ENCODE measurements around the gene EML3.
"Not testable (repeated sequence)": the region's sequence is repeated elsewhere in the genome, so short reads cannot be mapped to it uniquely, and the experiment has no call there.

The EML3 gene

DNA sequence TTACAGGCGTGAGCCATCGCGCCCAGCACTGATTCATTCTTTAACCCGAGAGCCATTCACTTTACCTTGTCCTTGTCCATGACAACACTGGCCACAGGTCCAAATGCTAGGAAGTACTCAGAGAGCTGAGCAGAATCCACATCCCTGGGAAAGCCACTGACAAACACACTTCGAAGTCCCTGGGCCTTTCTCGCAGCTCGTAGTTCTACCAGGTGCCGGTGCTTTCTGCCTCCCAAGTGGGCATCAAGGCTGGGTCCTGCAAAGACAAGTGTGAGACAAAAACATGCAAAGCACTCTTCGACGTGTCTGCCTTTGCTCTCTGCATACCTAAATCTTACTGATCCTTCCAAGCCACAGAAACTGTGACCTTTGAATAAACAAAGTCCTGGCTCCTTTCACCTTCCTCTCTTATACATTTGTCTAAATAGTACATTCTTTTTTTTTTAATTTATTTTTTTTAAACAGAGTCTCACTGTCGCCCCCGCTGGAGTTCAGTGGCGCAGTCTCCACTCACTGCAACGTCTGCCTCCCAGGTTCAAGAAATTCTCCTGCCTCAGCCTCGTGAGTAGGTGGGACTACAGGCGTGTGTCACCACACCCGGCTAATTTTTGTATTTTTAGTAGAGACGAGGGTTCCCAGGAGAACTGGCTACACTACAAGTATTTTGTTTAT is 23.5 kb downstream of the EML3 start:
- Histone ChIP-seq H3K9ac (ENCODE audit: low read length in 5 of 5) (no peak overlapping the region), H3K36me3 (ENCODE audit: control insufficient read depth in 5 of 5, insufficient read depth in 5 of 5, low read length in 5 of 5) (peaks cover 10 to 40% (median 28%) of the 10 kb centered on the region in 5 donors), H3K4me1 (ENCODE audit: control insufficient read depth in 5 of 5, insufficient read depth in 5 of 5, low read length in 5 of 5) (peaks cover 2 to 38% (median 31%) of the 10 kb centered on the region in 5 donors), H3K27me3 (ENCODE audit: control insufficient read depth in 5 of 5, insufficient read depth in 4 of 5, low read length in 5 of 5) (no peaks in the 10 kb centered on the region), H3K4me3 (ENCODE audit: low read depth in 1 of 5, low read length in 5 of 5) (no peak overlapping the region), H3K9me3 (ENCODE audit: control insufficient read depth in 5 of 5, low read length in 5 of 5) (no peaks in the 10 kb centered on the region), H3K27ac (ENCODE audit: low read depth, low read length) (no peak overlapping the region)

DNA sequence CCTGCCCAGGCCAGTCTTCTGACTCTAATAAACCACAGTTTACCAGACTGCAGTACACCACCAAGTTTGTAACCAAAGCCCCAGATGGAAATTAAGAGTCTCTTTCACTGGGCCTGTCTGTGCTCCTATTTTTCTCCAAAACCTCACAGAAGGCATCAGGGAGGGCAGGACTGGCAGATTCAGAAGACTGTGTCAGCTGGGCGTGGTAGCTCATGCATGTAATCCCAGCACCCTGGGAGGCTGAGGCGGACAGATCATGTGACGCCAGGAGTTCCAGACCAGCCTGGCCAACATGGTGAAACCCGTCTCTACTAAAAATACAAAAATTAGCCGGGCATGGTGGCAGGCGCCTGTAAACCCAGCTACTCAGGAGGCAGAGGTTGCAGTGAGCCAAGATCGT is 27.2 kb downstream of the EML3 start:
- H3K9ac ChIP-seq (ENCODE audit: low read length in 5 of 5), result not testable (repeated sequence)

DNA sequence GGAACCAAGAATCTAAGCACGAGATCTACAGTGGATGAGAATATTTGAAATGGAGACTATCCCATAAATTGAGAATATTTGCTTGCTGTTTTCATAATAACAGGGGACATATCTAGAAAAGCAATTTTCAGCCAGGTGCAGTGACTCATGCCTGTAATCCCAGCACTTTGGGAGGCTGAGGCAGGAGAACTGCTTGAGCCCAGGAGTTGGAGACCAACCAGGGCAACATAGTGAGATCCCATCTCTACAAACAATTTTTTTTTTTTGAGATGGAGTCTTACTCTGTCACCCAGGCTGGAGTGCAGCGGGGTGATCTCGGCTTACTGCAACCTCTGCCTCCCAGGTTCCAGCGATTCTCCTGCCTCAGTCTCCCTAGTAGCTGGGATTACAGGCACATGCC is 30.8 kb downstream of the EML3 start:
- H3K9ac ChIP-seq (ENCODE audit: low read length in 5 of 5); H3K27me3 ChIP-seq (ENCODE audit: control insufficient read depth in 5 of 5, insufficient read depth in 4 of 5, low read length in 5 of 5); H3K9me3 ChIP-seq (ENCODE audit: control insufficient read depth in 5 of 5, low read length in 5 of 5); H3K4me3 ChIP-seq (ENCODE audit: low read depth in 1 of 5, low read length in 5 of 5); H3K27ac ChIP-seq (ENCODE audit: low read depth, low read length): not testable (repeated sequence)
- Histone ChIP-seq H3K4me1 (ENCODE audit: control insufficient read depth in 5 of 5, insufficient read depth in 5 of 5, low read length in 5 of 5) (peaks cover 0 to 15% (median 7%) of the 10 kb centered on the region in 5 donors), H3K36me3 (ENCODE audit: control insufficient read depth in 5 of 5, insufficient read depth in 5 of 5, low read length in 5 of 5) (peaks cover 11 to 59% (median 28%) of the 10 kb centered on the region in 5 donors)

More for the DNA sequence above, 27.2 kb downstream of the EML3 start:
- not testable (repeated sequence) for H3K4me3 ChIP-seq (ENCODE audit: low read depth in 1 of 5, low read length in 5 of 5); H3K27me3 ChIP-seq (ENCODE audit: control insufficient read depth in 5 of 5, insufficient read depth in 4 of 5, low read length in 5 of 5); H3K27ac ChIP-seq (ENCODE audit: low read depth, low read length); H3K4me1 ChIP-seq (ENCODE audit: control insufficient read depth in 5 of 5, insufficient read depth in 5 of 5, low read length in 5 of 5); H3K9me3 ChIP-seq (ENCODE audit: control insufficient read depth in 5 of 5, low read length in 5 of 5)
- H3K36me3 ChIP-seq (ENCODE audit: control insufficient read depth in 5 of 5, insufficient read depth in 5 of 5, low read length in 5 of 5), result peaks cover 14 to 57% (median 32%) of the 10 kb centered on the region in 5 donors

- Histone ChIP-seq H3K4me3 (ENCODE audit: low read depth in 1 of 5, low read length in 5 of 5) (no peak overlapping the region), H3K9me3 (ENCODE audit: control insufficient read depth in 5 of 5, low read length in 5 of 5) (no peaks in the 10 kb centered on the region), H3K36me3 (ENCODE audit: control insufficient read depth in 5 of 5, insufficient read depth in 5 of 5, low read length in 5 of 5) (peaks cover 9 to 62% (median 34%) of the 10 kb centered on the region in 5 donors), H3K4me1 (ENCODE audit: control insufficient read depth in 5 of 5, insufficient read depth in 5 of 5, low read length in 5 of 5) (peaks cover 0 to 21% (median 13%) of the 10 kb centered on the region in 5 donors), H3K9ac (ENCODE audit: low read length in 5 of 5) (no peak overlapping the region), H3K27ac (ENCODE audit: low read depth, low read length) (no peak overlapping the region), H3K27me3 (ENCODE audit: control insufficient read depth in 5 of 5, insufficient read depth in 4 of 5, low read length in 5 of 5) (no peaks in the 10 kb centered on the region)
These were observed 31.4 kb downstream of the EML3 start for GRCh38 chr11:62580959-62581715.

- Histone ChIP-seq H3K4me1 (ENCODE audit: control insufficient read depth in 5 of 5, insufficient read depth in 5 of 5, low read length in 5 of 5) (peaks cover 0 to 40% (median 32%) of the 10 kb centered on the region in 5 donors), H3K9me3 (ENCODE audit: control insufficient read depth in 5 of 5, low read length in 5 of 5) (no peaks in the 10 kb centered on the region), H3K9ac (ENCODE audit: low read length in 5 of 5) (no peak overlapping the region), H3K36me3 (ENCODE audit: control insufficient read depth in 5 of 5, insufficient read depth in 5 of 5, low read length in 5 of 5) (peaks cover 7 to 53% (median 32%) of the 10 kb centered on the region in 5 donors), H3K27ac (ENCODE audit: low read depth, low read length) (peak overlapping the region; percentile 100), H3K4me3 (ENCODE audit: low read depth in 1 of 5, low read length in 5 of 5) (no peak overlapping the region), H3K27me3 (ENCODE audit: control insufficient read depth in 5 of 5, insufficient read depth in 4 of 5, low read length in 5 of 5) (no peaks in the 10 kb centered on the region)
These were observed 33.3 kb downstream of the EML3 start for GRCh38 chr11:62579252-62579651.

GRCh38 chr11:62578541-62578940 is 34.0 kb downstream of the EML3 start:
- Histone ChIP-seq H3K4me3 (ENCODE audit: low read depth in 1 of 5, low read length in 5 of 5) (no peak overlapping the region), H3K36me3 (ENCODE audit: control insufficient read depth in 5 of 5, insufficient read depth in 5 of 5, low read length in 5 of 5) (peaks cover 4 to 49% (median 32%) of the 10 kb centered on the region in 5 donors), H3K9me3 (ENCODE audit: control insufficient read depth in 5 of 5, low read length in 5 of 5) (no peaks in the 10 kb centered on the region), H3K27ac (ENCODE audit: low read depth, low read length) (peak overlapping the region; percentile 100), H3K27me3 (ENCODE audit: control insufficient read depth in 5 of 5, insufficient read depth in 4 of 5, low read length in 5 of 5) (no peaks in the 10 kb centered on the region), H3K9ac (ENCODE audit: low read length in 5 of 5) (no peak overlapping the region), H3K4me1 (ENCODE audit: control insufficient read depth in 5 of 5, insufficient read depth in 5 of 5, low read length in 5 of 5) (peaks cover 2 to 41% (median 34%) of the 10 kb centered on the region in 5 donors)

DNA sequence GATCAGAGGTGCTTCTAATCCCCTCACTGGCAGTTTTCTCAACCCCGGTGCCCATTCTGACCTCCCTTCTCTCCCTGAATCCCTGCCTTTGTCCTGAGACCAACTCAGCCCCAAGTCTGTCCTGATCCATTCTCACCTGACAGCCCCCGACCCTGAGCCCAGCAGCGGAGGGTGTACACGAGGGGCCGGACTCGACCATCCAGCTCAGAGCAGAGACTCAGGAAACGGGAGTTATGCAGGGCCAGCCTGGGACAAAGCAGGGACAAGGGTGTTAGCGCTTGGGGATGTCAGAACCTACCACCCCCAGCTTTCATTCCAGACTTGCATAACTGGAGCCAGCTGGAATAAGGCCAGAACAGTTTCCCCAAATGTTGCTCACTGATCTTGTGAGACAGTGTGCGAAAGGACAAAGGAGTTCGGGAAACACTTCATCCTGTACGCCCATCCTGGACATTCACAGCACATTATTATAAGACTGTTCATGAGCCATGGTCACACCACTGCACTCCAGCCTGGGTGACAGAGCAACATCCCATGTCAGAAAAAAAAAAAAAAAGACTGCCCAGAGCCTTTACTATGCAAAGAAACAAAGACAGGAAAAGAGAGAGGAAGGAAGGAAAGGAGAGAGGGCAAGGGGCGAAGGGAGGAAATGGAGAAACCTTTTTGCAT is 35.4 kb downstream of the EML3 start:
- Histone ChIP-seq H3K9me3 (ENCODE audit: control insufficient read depth in 5 of 5, low read length in 5 of 5) (no peaks in the 10 kb centered on the region), H3K9ac (ENCODE audit: low read length in 5 of 5) (peak overlapping the region in 4 of 5 donors; percentile 48 to 89 (median 72)), H3K27ac (ENCODE audit: low read depth, low read length) (peak overlapping the region; percentile 100), H3K27me3 (ENCODE audit: control insufficient read depth in 5 of 5, insufficient read depth in 4 of 5, low read length in 5 of 5) (no peaks in the 10 kb centered on the region), H3K4me1 (ENCODE audit: control insufficient read depth in 5 of 5, insufficient read depth in 5 of 5, low read length in 5 of 5) (peaks cover 6 to 54% (median 46%) of the 10 kb centered on the region in 5 donors), H3K4me3 (ENCODE audit: low read depth in 1 of 5, low read length in 5 of 5) (peak overlapping the region in 4 of 5 donors; percentile 38 to 96 (median 90)), H3K36me3 (ENCODE audit: control insufficient read depth in 5 of 5, insufficient read depth in 5 of 5, low read length in 5 of 5) (peaks cover 4 to 44% (median 32%) of the 10 kb centered on the region in 5 donors)

- Histone ChIP-seq H3K27ac (ENCODE audit: low read depth, low read length) (peak overlapping the region; percentile 100), H3K9me3 (ENCODE audit: control insufficient read depth in 5 of 5, low read length in 5 of 5) (no peaks in the 10 kb centered on the region), H3K9ac (ENCODE audit: low read length in 5 of 5) (peak overlapping the region in 4 of 5 donors; percentile 79 to 96 (median 90)), H3K36me3 (ENCODE audit: control insufficient read depth in 5 of 5, insufficient read depth in 5 of 5, low read length in 5 of 5) (peaks cover 4 to 45% (median 31%) of the 10 kb centered on the region in 5 donors), H3K27me3 (ENCODE audit: control insufficient read depth in 5 of 5, insufficient read depth in 4 of 5, low read length in 5 of 5) (no peaks in the 10 kb centered on the region), H3K4me1 (ENCODE audit: control insufficient read depth in 5 of 5, insufficient read depth in 5 of 5, low read length in 5 of 5) (peaks cover 6 to 54% (median 49%) of the 10 kb centered on the region in 5 donors), H3K4me3 (ENCODE audit: low read depth in 1 of 5, low read length in 5 of 5) (peak overlapping the region in 4 of 5 donors; percentile 68 to 96 (median 90))
These were observed 36.7 kb downstream of the EML3 start for GRCh38 chr11:62575837-62576236.

DNA sequence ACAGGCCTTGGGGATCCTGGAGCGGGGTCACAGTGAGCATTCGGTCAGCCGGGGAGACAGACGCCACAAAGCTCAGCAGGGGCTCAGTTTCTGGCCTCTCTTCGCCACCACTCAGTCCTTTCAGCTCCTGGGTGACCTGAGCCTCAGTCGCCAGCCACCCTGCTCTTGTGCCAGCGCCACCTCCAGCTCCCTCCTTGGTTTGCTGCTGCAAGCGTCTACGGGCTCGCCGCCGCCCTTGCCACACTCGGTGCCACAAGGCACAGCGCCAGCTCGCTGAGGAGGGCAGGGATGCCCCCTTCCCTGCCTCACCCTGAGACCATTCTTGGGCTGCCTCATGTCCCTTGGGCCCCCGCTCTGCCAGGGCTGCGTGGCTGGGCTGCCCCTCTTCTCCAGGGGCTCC is 37.4 kb downstream of the EML3 start:
- peak overlapping the region; percentile 71 to 96 (median 89) for H3K4me3 ChIP-seq (ENCODE audit: low read depth in 1 of 5, low read length in 5 of 5)
- peaks cover 8 to 57% (median 50%) of the 10 kb centered on the region in 5 donors for H3K4me1 ChIP-seq (ENCODE audit: control insufficient read depth in 5 of 5, insufficient read depth in 5 of 5, low read length in 5 of 5)
- H3K36me3 ChIP-seq (ENCODE audit: control insufficient read depth in 5 of 5, insufficient read depth in 5 of 5, low read length in 5 of 5), result peaks cover 4 to 50% (median 34%) of the 10 kb centered on the region in 5 donors
- H3K9ac ChIP-seq (ENCODE audit: low read length in 5 of 5), result peak overlapping the region; percentile 87 to 99 (median 91)
- H3K27ac ChIP-seq (ENCODE audit: low read depth, low read length), result peak overlapping the region; percentile 100
- no peaks in the 10 kb centered on the region for H3K9me3 ChIP-seq (ENCODE audit: control insufficient read depth in 5 of 5, low read length in 5 of 5)
- no peaks in the 10 kb centered on the region for H3K27me3 ChIP-seq (ENCODE audit: control insufficient read depth in 5 of 5, insufficient read depth in 4 of 5, low read length in 5 of 5)

Data from subcutaneous abdominal adipose tissue (tissue), 5 donors.